CD4-positive, alpha-beta T cell treated with Interleukin-15 for 1 hour (primary cell): ENCODE data around the gene MCUR1.
"Not testable (repeated sequence)": the region's sequence is repeated elsewhere in the genome, so short reads cannot be mapped to it uniquely, and the experiment has no call there.

Source experiments
- DNase-seq: peaks from one replicate; pipeline ENCODE4 v3.0.0-alpha.2; 2020

The MCUR1 gene

GRCh38 chr6:13828656-13829301 is 14.4 kb upstream of the MCUR1 start:
- DNase-seq: not testable (repeated sequence)

- DNase-seq: no peak
Observed at GRCh38 chr6:13827032-13827431, 12.7 kb upstream of the MCUR1 start.

- no peak for DNase-seq
Observed at GRCh38 chr6:13825871-13826270, 11.5 kb upstream of the MCUR1 start.

GRCh38 chr6:13818341-13818740 is 4.0 kb upstream of the MCUR1 start:
- no peak for DNase-seq

- no peak for DNase-seq
Observed at GRCh38 chr6:13814938-13815575, 700 bp upstream of the MCUR1 start.

- peak; percentile 17 for DNase-seq
Observed at GRCh38 chr6:13813621-13814175, 659 bp downstream of the MCUR1 start.

- no peak for DNase-seq
Observed at GRCh38 chr6:13813026-13813425, 1.3 kb downstream of the MCUR1 start.

GRCh38 chr6:13812359-13812642 is 2.1 kb downstream of the MCUR1 start:
- no peak for DNase-seq

GRCh38 chr6:13811627-13812358 is 2.6 kb downstream of the MCUR1 start:
- DNase-seq: no peak

- DNase-seq: no peak
Observed at GRCh38 chr6:13810688-13811446, 3.5 kb downstream of the MCUR1 start.

GRCh38 chr6:13808801-13809200 is 5.6 kb downstream of the MCUR1 start:
- DNase-seq: no peak

- DNase-seq: no peak
Observed at GRCh38 chr6:13807696-13808095, 6.7 kb downstream of the MCUR1 start.

GRCh38 chr6:13803581-13803980 is 10.8 kb downstream of the MCUR1 start:
- DNase-seq: no peak

- no peak for DNase-seq
Observed at GRCh38 chr6:13800615-13801014, 13.7 kb downstream of the MCUR1 start.

GRCh38 chr6:13796781-13797180 is 17.6 kb downstream of the MCUR1 start:
- no peak for DNase-seq

- peak; percentile 70 for DNase-seq
Observed at GRCh38 chr6:13795041-13795750, 19.2 kb downstream of the MCUR1 start.

- DNase-seq: no peak
Observed at GRCh38 chr6:13794184-13794583, 20.2 kb downstream of the MCUR1 start.

GRCh38 chr6:13789746-13790145 is 24.6 kb downstream of the MCUR1 start:
- no peak for DNase-seq

- no peak for DNase-seq
Observed at GRCh38 chr6:13788820-13789219, 25.5 kb downstream of the MCUR1 start.

- no peak for DNase-seq
Observed at GRCh38 chr6:13787137-13787536, 27.2 kb downstream of the MCUR1 start.

- DNase-seq: not testable (repeated sequence)
Observed at GRCh38 chr6:13780162-13780561, 34.2 kb downstream of the MCUR1 start.

- DNase-seq: no peak
Observed at GRCh38 chr6:13778028-13778427, 36.3 kb downstream of the MCUR1 start.

- no peak for DNase-seq
Observed at GRCh38 chr6:13776602-13777001, 37.8 kb downstream of the MCUR1 start.
